ENCODE data around the gene KRIT1. TPM values are rescaled to one million over a fixed set of nuclear protein-coding genes. Genes with fewer than 3 reads are reported as not detected.

The KRIT1 gene
- total and polyA plus RNA-seq, 2 donors (not counting 3 experiments of a cell fraction or from before 2014, with no cell fraction given) = 22.8 to 43.7 TPM

- Histone ChIP-seq H3K4me1 (ENCODE audit: control insufficient read depth, extremely low read depth, insufficient read depth, low read length) (no peaks in the 10 kb centered on the region), H3K4me2 (ENCODE audit: insufficient read depth, low read length) (no peak overlapping the region), H3K9me3 (replicated peaks; ENCODE audit: control insufficient read depth, insufficient read depth, low read length) (no peaks in the 10 kb centered on the region), H3K9ac (replicated peaks; ENCODE audit: extremely low read depth, insufficient read depth, low read length) (no peak overlapping the region), H3K4me3 (replicated peaks in 1 of 3; ENCODE audit: insufficient read depth in 1 of 3, low read depth in 1 of 3, low read length in 3 of 3) (no peak overlapping the region), H4K20me1 (replicated peaks; ENCODE audit: control insufficient read depth, extremely low read depth, insufficient read depth, low read length) (no peaks in the 10 kb centered on the region), H3K36me3 (ENCODE audit: control insufficient read depth in 2 of 2, extremely low read depth in 1 of 2, insufficient read depth in 2 of 2, low read length in 2 of 2) (no peaks in the 10 kb centered on the region), H3K27ac (ENCODE audit: insufficient read depth, low read depth, low read length) (no peak overlapping the region), H3K9me1 (replicated peaks; ENCODE audit: control insufficient read depth, extremely low read depth, insufficient read depth, low read length) (no peaks in the 10 kb centered on the region), H3K79me2 (ENCODE audit: control insufficient read depth, insufficient read depth, low read length) (peaks cover 25% of the 10 kb centered on the region), H3K27me3 (ENCODE audit: control insufficient read depth in 2 of 2, insufficient read depth in 2 of 2, low read length in 2 of 2) (no peaks in the 10 kb centered on the region), H2AFZ (ENCODE audit: low read depth, low read length) (no peak overlapping the region)
- BruUV-seq (replicated peaks) = no TSS peak
- TF ChIP-seq MAX (IDR thresholded peaks at IDR 0.05; ENCODE audit: insufficient read depth, insufficient read length) = no peak
- ChIA-PET POLR2A (no interaction called here), CTCF (no interaction called here)
- intact Hi-C loops (cut with micrococcal nuclease) (no loop called here), dilution Hi-C loops (cut with MboI; ENCODE audit: extremely low pct_ligation_motif_present, low sequenced_read_pairs) (no loop called here)
- DNase-seq (ENCODE audit: low read depth, low spot score) (no peak), FAIRE-seq (no peak)
Measured at GRCh38 chr7:92268921-92269320, 23.2 kb upstream of the KRIT1 start.

GRCh38 chr7:92266415-92267241 lies 20.9 kb upstream of the KRIT1 start:
- no peak for DNase-seq (ENCODE audit: low read depth, low spot score)
- no peaks in the 10 kb centered on the region for H3K36me3 ChIP-seq (ENCODE audit: control insufficient read depth in 2 of 2, extremely low read depth in 1 of 2, insufficient read depth in 2 of 2, low read length in 2 of 2)
- no peak for TF ChIP-seq JUN (IDR thresholded peaks at IDR 0.05; ENCODE audit: borderline replicate concordance, insufficient read depth, insufficient read length, low read depth)
- no peak for TF ChIP-seq FOS (IDR thresholded peaks at IDR 0.05; ENCODE audit: borderline replicate concordance, insufficient read depth, low read length)
- TF ChIP-seq POLR2A (IDR thresholded peaks at IDR 0.05; ENCODE audit: low read depth, low read length) = no peak
- no peak for TF ChIP-seq CTCF (IDR thresholded peaks at IDR 0.05; ENCODE audit: extremely low read depth in 1 of 2, insufficient read depth in 1 of 2, low read depth in 1 of 2, low read length in 2 of 2)
- no peak for TF ChIP-seq MYC (IDR thresholded peaks at IDR 0.05; ENCODE audit: low read depth, low read length)
- no peak for TF ChIP-seq MAX (IDR thresholded peaks at IDR 0.05; ENCODE audit: insufficient read depth, insufficient read length)
- TF ChIP-seq EZH2 (IDR thresholded peaks at IDR 0.05; ENCODE audit: borderline replicate concordance, low read depth, low read length, severe bottlenecking) = no peak
- H3K4me2 ChIP-seq (ENCODE audit: insufficient read depth, low read length) = no peak overlapping the region
- H3K4me1 ChIP-seq (ENCODE audit: control insufficient read depth, extremely low read depth, insufficient read depth, low read length) = no peaks in the 10 kb centered on the region
- POLR2A ChIA-PET = no interaction called here
- no peaks in the 10 kb centered on the region for H3K9me1 ChIP-seq (replicated peaks; ENCODE audit: control insufficient read depth, extremely low read depth, insufficient read depth, low read length)
- H3K9me3 ChIP-seq (replicated peaks; ENCODE audit: control insufficient read depth, insufficient read depth, low read length) = no peaks in the 10 kb centered on the region
- dilution Hi-C loops (cut with MboI; ENCODE audit: extremely low pct_ligation_motif_present, low sequenced_read_pairs) (no loop called here), intact Hi-C loops (cut with micrococcal nuclease) (no loop called here)
- FAIRE-seq = no peak
- H3K27ac ChIP-seq (ENCODE audit: insufficient read depth, low read depth, low read length) = no peak overlapping the region
- H3K9ac ChIP-seq (replicated peaks; ENCODE audit: extremely low read depth, insufficient read depth, low read length) = no peak overlapping the region
- CTCF ChIA-PET = interaction anchor here (1.2 kb wide), 1 partner anchor 134 kb away, joined by 3 read pairs; no protein-coding TSS in a partner anchor
- no peaks in the 10 kb centered on the region for H3K27me3 ChIP-seq (ENCODE audit: control insufficient read depth in 2 of 2, insufficient read depth in 2 of 2, low read length in 2 of 2)
- no peak overlapping the region for H3K4me3 ChIP-seq (replicated peaks in 1 of 3; ENCODE audit: insufficient read depth in 1 of 3, low read depth in 1 of 3, low read length in 3 of 3)
- BruUV-seq (replicated peaks) = no TSS peak
- peaks cover 4% of the 10 kb centered on the region for H4K20me1 ChIP-seq (replicated peaks; ENCODE audit: control insufficient read depth, extremely low read depth, insufficient read depth, low read length)
- H3K79me2 ChIP-seq (ENCODE audit: control insufficient read depth, insufficient read depth, low read length) = peaks cover 24% of the 10 kb centered on the region
- H2AFZ ChIP-seq (ENCODE audit: low read depth, low read length) = no peak overlapping the region
